NCI-H146 treated with DMSO at 0.1 percent for 48 hours (cell line): ENCODE measurements around the gene VWA8.
"Not testable (repeated sequence)": the region's sequence is repeated elsewhere in the genome, so short reads cannot be mapped to it uniquely, and the experiment has no call there.

ENCODE experiments used
- DNase-seq: peaks from one replicate; lab custom pipeline; 2025; ENCODE audit not compliant: unreplicated experiment; lab: John Stamatoyannopoulos, UW

The VWA8 gene

DNA sequence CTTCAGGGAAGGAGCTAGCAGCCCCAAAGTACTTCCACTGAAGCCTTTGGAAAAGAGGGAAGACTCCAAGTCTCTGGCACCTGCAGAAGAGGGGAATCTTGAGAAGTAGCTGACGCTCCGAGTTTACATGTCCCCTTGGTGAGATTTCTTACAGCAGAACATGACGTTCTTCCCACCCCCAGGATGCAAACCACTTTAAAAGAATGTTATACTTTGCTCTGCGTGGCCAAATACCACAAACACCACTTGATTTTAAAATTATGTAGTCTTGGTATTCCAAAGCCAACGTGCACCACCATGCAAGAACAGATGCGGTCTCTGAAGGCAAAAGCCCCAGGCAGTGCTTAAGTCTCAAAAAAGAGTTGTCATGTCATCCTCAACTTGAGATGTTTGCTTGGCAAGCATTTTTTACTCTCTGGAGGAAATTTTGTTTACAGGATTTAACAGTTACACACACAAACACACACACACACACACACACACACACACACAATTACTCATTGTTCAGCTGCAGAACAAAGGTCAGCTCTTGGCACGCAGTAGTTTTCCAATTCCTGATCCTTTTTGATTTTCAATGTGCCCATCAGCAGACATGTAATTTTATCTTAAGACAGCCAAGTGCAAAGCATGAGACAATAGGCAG lies 397.4 kb downstream of the VWA8 start:
- no peak for DNase-seq

GRCh38 chr13:41562541-41563178 lies 398.2 kb downstream of the VWA8 start:
- DNase-seq: no peak

GRCh38 chr13:41562083-41562482 lies 398.8 kb downstream of the VWA8 start:
- DNase-seq: no peak

GRCh38 chr13:41561170-41561569 lies 399.7 kb downstream of the VWA8 start:
- DNase-seq: no peak

DNA sequence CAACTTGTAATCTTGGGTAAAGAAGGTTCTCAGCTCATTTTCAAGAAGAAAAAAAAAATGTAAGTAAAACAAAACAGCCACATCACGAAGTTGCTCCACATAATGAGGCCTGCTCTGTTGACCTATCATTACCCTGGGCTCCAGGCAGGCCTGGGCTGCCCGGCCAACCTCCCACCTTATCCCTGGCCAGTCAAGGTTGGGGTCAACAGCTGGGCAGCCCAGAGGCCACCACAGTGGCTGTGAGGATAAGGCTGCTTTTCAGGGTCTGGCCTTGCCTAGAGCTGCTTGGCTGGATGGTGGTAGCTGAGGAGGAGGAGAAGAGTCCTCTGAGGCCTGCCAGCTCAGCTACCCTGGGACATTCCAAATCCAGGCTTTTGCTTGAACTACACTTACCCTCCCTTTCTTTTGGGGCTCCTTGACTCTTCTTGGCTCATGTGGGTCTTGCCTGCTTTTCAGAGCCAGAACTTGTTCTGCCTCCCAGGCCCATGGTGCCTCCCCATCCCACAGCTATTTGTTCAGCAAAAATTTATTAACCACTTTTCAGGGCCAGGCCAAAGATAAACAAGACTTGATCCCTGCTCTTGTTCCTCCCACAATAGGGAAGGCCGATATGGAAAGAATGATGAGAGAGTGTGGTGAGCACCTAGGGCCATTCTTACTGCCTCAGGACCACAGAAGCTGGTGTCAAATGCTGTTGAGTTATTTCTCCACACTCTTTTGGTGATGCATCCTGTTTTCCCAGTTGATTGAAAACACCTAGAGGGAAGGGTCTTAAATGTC lies 401.9 kb downstream of the VWA8 start:
- no peak for DNase-seq

DNA sequence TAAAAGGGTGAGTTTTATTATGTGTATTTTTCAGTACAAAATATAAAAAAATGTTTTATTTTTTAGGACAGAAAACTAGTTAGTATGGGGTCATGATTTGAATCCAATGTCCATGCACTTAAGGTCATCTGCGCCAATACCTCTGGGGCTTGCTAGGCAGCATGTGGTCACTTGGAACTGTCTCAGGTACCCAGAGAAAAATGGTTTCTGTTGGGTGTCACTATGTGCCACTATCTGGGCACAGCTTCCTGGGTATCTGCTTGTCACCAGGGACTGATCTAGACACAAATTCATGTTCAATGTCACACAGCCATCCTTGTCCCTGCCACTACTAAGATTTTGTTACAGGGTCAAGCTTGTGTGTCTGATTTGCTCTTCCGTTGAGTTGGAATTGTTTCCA lies 403.2 kb downstream of the VWA8 start:
- DNase-seq: no peak

GRCh38 chr13:41554626-41555386 lies 406.1 kb downstream of the VWA8 start:
- no peak for DNase-seq

GRCh38 chr13:41554180-41554579 lies 406.7 kb downstream of the VWA8 start:
- no peak for DNase-seq

DNA sequence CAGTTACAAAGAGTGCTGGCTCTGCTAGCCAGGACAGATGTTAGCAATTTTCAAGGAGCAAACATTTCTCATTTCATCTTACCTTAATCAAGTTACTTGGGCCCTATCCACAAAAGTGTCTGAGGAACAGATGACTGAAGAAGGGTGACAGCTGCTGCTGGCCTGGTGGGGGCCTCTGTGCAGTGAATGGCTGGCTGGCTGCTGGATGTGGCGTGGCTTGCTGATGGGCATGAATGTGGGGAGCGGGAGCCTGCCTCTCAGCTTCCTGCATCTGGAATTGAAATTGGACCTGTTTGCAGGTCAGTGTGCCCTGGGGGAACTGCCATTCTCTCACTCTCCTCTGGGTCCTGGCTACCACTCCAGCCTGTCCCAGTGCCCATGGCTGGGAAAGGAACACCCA lies 408.9 kb downstream of the VWA8 start:
- DNase-seq: no peak

GRCh38 chr13:41550276-41550675 lies 410.6 kb downstream of the VWA8 start:
- DNase-seq: no peak

DNA sequence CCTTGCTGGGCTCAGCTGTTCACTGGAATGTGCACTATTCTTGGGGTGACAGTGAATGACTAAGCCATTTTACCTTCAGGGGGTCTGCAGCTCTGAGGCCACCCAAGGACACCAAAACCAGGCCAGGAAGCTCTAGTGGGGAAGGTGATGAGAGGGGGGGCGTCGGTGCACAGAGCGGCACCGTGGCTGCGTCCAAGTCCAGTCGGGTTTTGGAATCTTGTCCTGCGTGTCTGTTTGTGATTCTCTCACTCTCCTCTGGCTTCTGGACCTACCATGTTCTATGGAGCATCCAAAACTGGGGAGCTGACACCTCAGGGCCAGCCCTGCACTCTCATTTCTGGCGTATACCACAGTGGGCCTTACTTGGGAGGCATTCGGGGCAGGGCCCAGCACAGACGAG lies 411.4 kb downstream of the VWA8 start:
- no peak for DNase-seq

DNA sequence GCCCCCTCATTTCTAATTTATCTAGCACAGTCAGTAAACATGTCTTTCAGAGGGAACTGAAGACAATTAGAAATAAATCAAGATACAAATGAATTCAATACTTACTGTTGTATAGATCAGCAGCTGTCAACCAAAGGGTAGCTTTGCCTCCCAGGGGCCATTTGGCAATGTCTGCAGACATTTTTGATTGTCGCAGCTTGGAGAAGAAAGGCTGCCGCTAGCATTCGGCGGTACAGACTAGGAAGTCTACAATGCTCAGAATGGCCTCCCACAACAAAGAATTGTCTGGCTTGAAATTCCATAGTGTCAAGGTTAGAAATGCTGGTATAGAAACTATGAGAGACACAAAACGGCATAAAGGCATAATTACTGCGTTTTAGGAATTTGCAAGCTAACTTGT lies 412.0 kb downstream of the VWA8 start:
- DNase-seq: no peak

DNA sequence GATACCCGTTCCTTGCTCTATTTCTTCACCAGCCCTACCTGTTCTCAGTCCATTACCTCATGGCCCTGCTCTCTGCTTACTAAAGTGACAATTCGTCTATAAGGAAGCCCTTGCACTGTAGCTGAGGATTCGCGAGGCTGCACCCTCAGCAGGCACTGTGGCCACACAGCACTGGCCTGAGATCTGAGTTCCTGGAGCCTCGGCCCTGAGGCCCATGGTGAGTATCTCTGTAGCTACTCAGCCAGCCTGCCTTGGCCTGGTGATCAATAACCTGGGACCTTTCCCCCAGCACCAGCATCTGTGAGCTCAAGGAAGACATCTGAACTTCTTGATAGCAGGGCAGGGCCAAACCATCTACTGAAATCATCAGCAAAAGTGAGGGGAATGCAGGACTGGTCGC lies 412.9 kb downstream of the VWA8 start:
- no peak for DNase-seq

- no peak for DNase-seq
Observed at GRCh38 chr13:41547251-41548000, 413.5 kb downstream of the VWA8 start.

DNA sequence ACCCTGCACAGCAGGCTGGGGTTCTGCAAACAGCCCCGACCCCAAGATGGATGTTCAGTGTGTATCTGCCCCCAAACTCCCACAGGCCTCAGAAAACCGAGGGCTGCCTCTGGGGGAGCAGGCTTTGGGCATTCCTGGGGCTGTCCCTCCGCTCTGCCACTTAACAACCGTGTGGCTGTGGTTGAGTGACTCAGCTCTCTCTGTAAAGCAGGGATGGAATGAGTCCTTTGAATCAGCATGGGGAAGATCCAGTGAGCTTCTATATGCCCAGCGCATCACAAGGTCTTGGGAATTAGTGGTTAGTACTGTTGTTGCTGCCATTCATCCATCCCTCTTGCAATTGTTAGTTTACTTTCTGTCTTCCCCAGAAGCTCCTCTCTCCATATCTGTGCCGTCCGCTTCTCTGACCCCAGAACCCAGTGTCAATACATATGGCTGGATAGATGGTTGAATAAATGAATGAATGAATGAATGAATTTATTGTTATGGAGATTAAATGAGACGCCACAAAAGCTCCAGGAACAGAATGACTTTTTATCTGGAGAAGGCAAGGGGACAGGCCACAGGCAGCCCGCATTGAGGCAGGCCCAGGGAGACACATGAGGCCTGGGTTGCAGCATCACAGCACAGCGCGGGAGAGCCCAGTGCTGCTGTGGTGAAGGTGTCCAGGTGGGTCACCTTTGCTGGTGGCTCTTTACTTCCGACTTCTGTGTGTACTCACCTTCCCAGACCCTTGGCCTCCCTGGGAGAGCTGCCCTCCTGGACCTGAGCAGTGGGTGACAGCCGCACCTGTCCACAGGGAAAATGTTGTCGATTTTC lies 414.3 kb downstream of the VWA8 start:
- no peak for DNase-seq

DNA sequence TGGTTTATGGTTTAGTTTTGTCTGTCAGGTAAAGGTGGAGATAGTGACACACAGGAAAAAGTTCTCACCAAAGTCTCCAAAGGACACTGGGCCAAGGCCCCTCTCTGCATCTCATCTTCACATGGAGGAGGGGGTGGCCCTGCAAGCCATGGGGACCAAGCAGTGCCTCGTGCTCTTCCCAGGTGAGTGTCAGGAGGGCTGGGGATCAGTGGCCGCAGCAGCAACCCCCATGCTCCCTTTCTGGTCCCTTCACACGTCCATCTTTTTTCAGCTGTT lies 415.5 kb downstream of the VWA8 start:
- no peak for DNase-seq

DNA sequence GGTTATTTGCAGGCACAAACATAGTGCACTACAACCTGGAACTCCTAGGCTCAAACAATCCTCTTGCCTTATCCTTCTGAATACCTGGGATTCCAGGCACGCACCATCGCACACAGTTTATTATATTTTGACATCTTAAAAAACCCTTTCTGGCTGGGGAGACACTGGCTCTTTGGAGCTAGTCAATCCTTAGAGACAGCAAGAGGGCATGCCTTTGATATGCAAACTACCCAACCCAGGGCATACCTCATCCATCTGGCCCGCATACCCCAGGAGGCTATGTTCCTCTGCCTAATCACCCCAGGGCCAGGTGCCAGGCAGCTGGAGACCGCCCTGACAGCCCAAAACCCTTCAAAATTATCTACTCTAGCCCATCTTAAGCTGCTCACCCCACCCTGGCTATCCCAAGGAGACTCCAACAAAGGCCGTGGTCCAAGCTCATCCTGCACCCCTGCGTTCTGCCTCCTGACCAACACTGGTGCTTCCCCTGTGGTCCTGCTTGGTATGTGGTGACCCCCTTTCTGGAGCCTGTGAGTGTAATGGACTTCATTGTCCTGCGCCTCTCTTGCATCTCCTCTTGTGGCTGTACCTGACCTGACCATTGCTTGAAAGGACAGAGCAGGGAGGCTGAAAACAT lies 417.1 kb downstream of the VWA8 start:
- DNase-seq: no peak

- DNase-seq: not testable (repeated sequence)
Observed at GRCh38 chr13:41542799-41543198, 418.1 kb downstream of the VWA8 start.

GRCh38 chr13:41542281-41542680 lies 418.6 kb downstream of the VWA8 start:
- no peak for DNase-seq
